GM12878 (cell line): ENCODE measurements around the gene LAMB1. TPM values are rescaled to one million over a fixed set of nuclear protein-coding genes. Genes with fewer than 3 reads are reported as not detected.

Experiments used
- ATAC-seq: fragments of 200-7000 bp; cut with Tn5 transposase; 3 replicates; pipeline ENCODE4 v1.9.1; 2020; ENCODE audit warnings: mild to moderate bottlenecking, moderate library complexity
- BruUV-seq: library from RNA; stranded (reverse); fragments of 400-500 nt; replicated peaks from 2 replicates; lab custom pipeline; 2021; lab: Mats Ljungman, UMichigan
- CTCF ChIA-PET: fragments of 300-600 bp; sonication (Branson Sonifier 250); formaldehyde crosslinking; extraction: SDS; loops from one replicate; lab custom pipeline; 2021; ENCODE audit warnings: inconsistent platforms; lab: Yijun Ruan, JAX
- POLR2A ChIA-PET: fragments of 350-600 bp; formaldehyde crosslinking; extraction: SDS; loops from one replicate; lab custom pipeline; 2021; ENCODE audit warnings: inconsistent platforms; lab: Charles Lee
- RAD21 ChIA-PET: fragments of 300-600 bp; sonication (Branson Sonifier 250); formaldehyde crosslinking; loops from one replicate; lab custom pipeline; 2023; ENCODE audit warnings: antibody characterized with exemption; ENCODE audit not compliant: unreplicated experiment; lab: Charles Lee
- SMC1A ChIA-PET: fragments of 300-600 bp; sonication (Branson Sonifier 250); formaldehyde crosslinking; loops from one replicate; lab custom pipeline; 2023; ENCODE audit not compliant: unreplicated experiment, uncharacterized antibody; lab: Charles Lee
- DNase-seq: peaks from one replicate; pipeline ENCODE4 v3.0.0-alpha.2; 2011; ENCODE audit warnings: low read depth, low spot score
- FAIRE-seq: peaks from 3 replicates; lab custom pipeline; 2011; peaks lifted over from hg19 to GRCh38; lab: Jason Lieb, UNC
- H2AFZ ChIP-seq: 2 replicates; pipeline ENCODE4 v1.6.0; 2011; ENCODE audit warnings: low read depth, low read length, control low read depth; ENCODE audit not compliant: control insufficient read depth
- H3K27ac ChIP-seq: 2 replicates; pipeline ENCODE4 v1.5.1; 2011; ENCODE audit warnings: control low read depth; ENCODE audit not compliant: control insufficient read depth, insufficient read depth
- H3K27me3 ChIP-seq, 2 experiments: replicated peaks in 1 of 2; 2 replicates each; pipeline versions ENCODE4 v1.6.0 to v1.6.1; 2011; ENCODE audit warnings: low read length in 1 of 2; ENCODE audit not compliant: control insufficient read depth in 2 of 2, insufficient read depth in 2 of 2
- H3K36me3 ChIP-seq, 2 experiments: 2 replicates each; pipeline ENCODE4 v1.5.1; 2011; ENCODE audit warnings: low read length in 1 of 2; ENCODE audit not compliant: control insufficient read depth in 2 of 2, insufficient read depth in 2 of 2
- H3K4me1 ChIP-seq: 2 replicates; pipeline ENCODE4 v1.6.1; 2011; ENCODE audit warnings: mild to moderate bottlenecking, low read length, moderate library complexity, mixed read lengths; ENCODE audit not compliant: control insufficient read depth, insufficient read depth
- H3K4me2 ChIP-seq: 2 replicates; pipeline ENCODE4 v1.6.0; 2011; ENCODE audit warnings: control low read depth; ENCODE audit not compliant: control insufficient read depth, insufficient read depth
- H3K4me3 ChIP-seq: fragments of 200-600 bp; sonication (generic); 2 replicates; pipeline ENCODE4 v1.5.1; 2016
- H3K79me2 ChIP-seq: 2 replicates; pipeline ENCODE4 v1.6.0; 2011; ENCODE audit warnings: low read length; ENCODE audit not compliant: control insufficient read depth, insufficient read depth
- H3K9ac ChIP-seq: 2 replicates; pipeline ENCODE4 v1.8.0; 2011; ENCODE audit warnings: low read length, control low read depth, mixed read lengths; ENCODE audit not compliant: control insufficient read depth, insufficient read depth
- H3K9me3 ChIP-seq: replicated peaks from 3 replicates; pipeline ENCODE4 v1.5.1; 2011; ENCODE audit warnings: mild to moderate bottlenecking, low read length; ENCODE audit not compliant: control insufficient read depth, insufficient read depth
- H4K20me1 ChIP-seq: 2 replicates; pipeline ENCODE4 v1.6.0; 2011; ENCODE audit not compliant: control insufficient read depth, insufficient read depth
- BMI1 ChIP-seq: fragments of 450-650 bp; IDR thresholded peaks from 2 replicates; pipeline ENCODE4 v1.6.1; 2016; ENCODE audit warnings: mild to moderate bottlenecking, moderate library complexity, borderline replicate concordance
- GABPA ChIP-seq: IDR thresholded peaks from 2 replicates; pipeline ENCODE4 v1.6.1; 2014; ENCODE audit warnings: antibody characterized with exemption, low read depth, mild to moderate bottlenecking, inconsistent platforms
- IRF4 ChIP-seq: IDR thresholded peaks from 2 replicates; pipeline ENCODE4 v1.6.1; 2011; ENCODE audit warnings: low read depth, low read length
- KDM1A ChIP-seq: fragments of 200-600 bp; sonication (generic); IDR thresholded peaks from 2 replicates; pipeline ENCODE4 v1.6.1; 2016; ENCODE audit warnings: borderline replicate concordance
- MEF2B ChIP-seq: fragments of 450-650 bp; IDR thresholded peaks from 2 replicates; pipeline ENCODE4 v1.6.1; 2018; ENCODE audit warnings: mild to moderate bottlenecking, moderate library complexity; ENCODE audit not compliant: partially characterized antibody, poor library complexity, severe bottlenecking
- NFYA ChIP-seq: IDR thresholded peaks from 2 replicates; pipeline ENCODE4 v1.6.1; 2011; ENCODE audit warnings: low read depth, mild to moderate bottlenecking, low read length, improper control_type of control experiment, borderline replicate concordance
- POU2F2 ChIP-seq: IDR thresholded peaks from 3 replicates; pipeline ENCODE4 v1.6.1; 2011; ENCODE audit warnings: low read depth, mild to moderate bottlenecking, low read length, borderline replicate concordance
- RBBP5 ChIP-seq: fragments of 200-600 bp; sonication (generic); conservative IDR thresholded peaks from 2 replicates; pipeline ENCODE4 v1.6.1; 2016
- SKIL ChIP-seq: fragments of 450-650 bp; IDR thresholded peaks from 2 replicates; pipeline ENCODE4 v1.6.1; 2017; ENCODE audit warnings: mild to moderate bottlenecking, low read depth, inconsistent platforms; ENCODE audit not compliant: poor library complexity, severe bottlenecking
- SUPT20H ChIP-seq: IDR thresholded peaks from 2 replicates; pipeline ENCODE4 v1.6.1; 2011; ENCODE audit warnings: low read depth, mild to moderate bottlenecking, low read length, moderate library complexity, borderline replicate concordance; ENCODE audit not compliant: control insufficient read depth
- TBL1XR1 ChIP-seq: IDR thresholded peaks from 2 replicates; pipeline ENCODE4 v1.6.1; 2012; ENCODE audit warnings: low read depth, low read length, improper control_type of control experiment
- ZBTB4 ChIP-seq: fragments of 450-650 bp; formaldehyde crosslinking; IDR thresholded peaks from 2 replicates; pipeline ENCODE4 v1.4.0; 2022; ENCODE audit warnings: mild to moderate bottlenecking, moderate library complexity
- ZNF217 ChIP-seq: fragments of 450-650 bp; IDR thresholded peaks from 2 replicates; pipeline ENCODE4 v1.6.1; 2017; ENCODE audit warnings: antibody characterized with exemption, mild to moderate bottlenecking
- WGBS: methylation state at CpG from one replicate; pipeline ENCODE4 v1.1.6; 2016; ENCODE audit warnings: low lambda C conversion rate; ENCODE audit not compliant: insufficient replicate concordance, insufficient coverage; ENCODE audit errors: missing lambda C conversion rate; 5-methylcytosine and 5-hydroxymethylcytosine counted together
- in situ Hi-C: fragments of 300-500 bp; cut with MboI; formaldehyde crosslinking; loops from 9 replicates; pipeline ENCODE4 v1.14.3; 2018; ENCODE audit warnings: mixed read lengths
- intact Hi-C: fragments of 100-400 bp; cut with micrococcal nuclease; formaldehyde crosslinking; loops from one replicate; pipeline ENCODE4 v1.14.2; 2022; ENCODE audit not compliant: unreplicated experiment
- polyA plus RNA-seq, 11 experiments: library from polyadenylated mRNA; depleted of rRNA in 4 of 11; unstranded in 6 of 11; stranded (reverse) in 5 of 11; fragments of >200 nt; fragmentation: Nextera tagmentation in 4 of 11; fragmentation: Illumina TruSeq in 1 of 11; extraction: Ambion mirVana in 4 of 11; extraction: Trizol in 1 of 11; gene quantifications; 1 replicate in 1 of 11; 2 replicates in 10 of 11; pipeline versions ENCODE4 v1.2.1 to v1.2.3, GENCODE V29; 2011 to 2016; ENCODE audit warnings: inconsistent platforms in 2 of 11, missing spikeins in 2 of 11, low read depth in 1 of 11
- total RNA-seq, 4 experiments: library from RNA; depleted of rRNA in 3 of 4; stranded (reverse); fragments of >200 nt in 3 of 4; fragmentation: Illumina TruSeq in 1 of 4; extraction: Trizol in 1 of 4; gene quantifications; 2 replicates each; pipeline versions ENCODE4 v1.2.1 to v1.2.3, GENCODE V29; 2013 to 2021

LAMB1 gene
- total and polyA plus RNA-seq, 10 of the 15 experiments (the other 5 are each of a cell fraction or from before 2014, with no cell fraction given): 0.05 to 2.2 (median 1.2) TPM; not detected in 4

- SMC1A ChIA-PET: no interaction called here
- Histone ChIP-seq H3K27ac (no peak overlapping the region), H3K9ac (no peak overlapping the region), H3K4me1 (no peaks in the 10 kb centered on the region), H3K4me2 (no peak overlapping the region)
- intact Hi-C loops: no loop called here
- no peak for FAIRE-seq
- TF ChIP-seq NFYA (no peak), KDM1A (no peak), BMI1 (no peak), TBL1XR1 (no peak), GABPA (no peak), MEF2B (no peak), IRF4 (no peak)
- TF ChIP-seq, all 136 proteins: peak for 0
- ChIA-PET CTCF (interaction anchor here (1.3 kb wide), 1 partner anchor 10 kb away, joined by 4 read pairs; no protein-coding TSS in a partner anchor), POLR2A (no interaction called here), RAD21 (no interaction called here)
- in situ Hi-C loops: no loop called here
- ATAC-seq (no peak), DNase-seq (no peak)
- Histone ChIP-seq H3K27me3 (no peaks in the 10 kb centered on the region), H3K79me2 (no peaks in the 10 kb centered on the region), H2AFZ (no peak overlapping the region), H3K36me3 (no peaks in the 10 kb centered on the region), H4K20me1 (no peaks in the 10 kb centered on the region), H3K4me3 (no peak overlapping the region), H3K9me3 (no peaks in the 10 kb centered on the region)
- WGBS: 55% methylated on average over 9 of the region's 9 CpGs
- no TSS peak for BruUV-seq
Observed at GRCh38 chr7:107951896-107952295, 51.1 kb downstream of the LAMB1 start.

- ChIA-PET POLR2A (no interaction called here), SMC1A (no interaction called here), RAD21 (no interaction called here), CTCF (no interaction called here)
- no peak for ATAC-seq
- no peaks in the 10 kb centered on the region for H3K79me2 ChIP-seq
- H3K36me3 ChIP-seq: no peaks in the 10 kb centered on the region
- no peaks in the 10 kb centered on the region for H3K4me1 ChIP-seq
- H3K9ac ChIP-seq: no peak overlapping the region
- intact Hi-C loops: no loop called here
- 57% methylated on average over 14 of the region's 14 CpGs for WGBS
- in situ Hi-C loops: no loop called here
- H3K4me3 ChIP-seq: no peak overlapping the region
- FAIRE-seq: no peak
- no peak overlapping the region for H3K27ac ChIP-seq
- H3K9me3 ChIP-seq: no peaks in the 10 kb centered on the region
- DNase-seq: no peak
- no peaks in the 10 kb centered on the region for H3K27me3 ChIP-seq
- no peak overlapping the region for H3K4me2 ChIP-seq
- BruUV-seq: no TSS peak
- H4K20me1 ChIP-seq: no peaks in the 10 kb centered on the region
- no peak overlapping the region for H2AFZ ChIP-seq
- no peak for TF ChIP-seq ZNF217
- no peak for TF ChIP-seq ZBTB4 (CRISPR knock-in tag)
- no peak for TF ChIP-seq RBBP5
- no peak for TF ChIP-seq SUPT20H
- no peak for TF ChIP-seq SKIL
- TF ChIP-seq POU2F2: no peak
Observed at GRCh38 chr7:107951172-107951787, 51.7 kb downstream of the LAMB1 start.
